LNCaP clone FGC (cell line): ENCODE data around the gene SPAAR.

Experiments used
- DNase-seq: peaks from one replicate; pipeline ENCODE4 v3.0.0-alpha.2; 2011; ENCODE audit warnings: low read depth
- H3K4me3 ChIP-seq: 2 replicates; pipeline ENCODE4 v1.5.1; 2011; ENCODE audit warnings: mild to moderate bottlenecking, low read depth, low read length, control low read depth
- CTCF ChIP-seq: IDR thresholded peaks from 2 replicates; pipeline ENCODE4 v1.5.1; 2012; ENCODE audit warnings: mild to moderate bottlenecking; ENCODE audit not compliant: control insufficient read depth, insufficient read depth; ENCODE audit errors: extremely low read depth

The SPAAR gene

GRCh38 chr9:35939679-35940250 lies 30.5 kb downstream of the SPAAR start:
- DNase-seq, result no peak
- no peak overlapping the region for H3K4me3 ChIP-seq
- no peak for TF ChIP-seq CTCF

GRCh38 chr9:35940458-35941407 lies 31.4 kb downstream of the SPAAR start:
- no peak for DNase-seq
- H3K4me3 ChIP-seq, result no peak overlapping the region
- TF ChIP-seq CTCF, result no peak

- no peak for DNase-seq
- no peak for TF ChIP-seq CTCF
- no peak overlapping the region for H3K4me3 ChIP-seq
These were observed 33.0 kb downstream of the SPAAR start for GRCh38 chr9:35942286-35942685.

- DNase-seq, result no peak
- TF ChIP-seq CTCF, result no peak
These were observed 34.9 kb downstream of the SPAAR start for GRCh38 chr9:35944173-35944572.

GRCh38 chr9:35944841-35945240 lies 35.6 kb downstream of the SPAAR start:
- no peak overlapping the region for H3K4me3 ChIP-seq
- TF ChIP-seq CTCF, result no peak
- no peak for DNase-seq

More at GRCh38 chr9:35944173-35944572, 34.9 kb downstream of the SPAAR start:
- H3K4me3 ChIP-seq, result no peak overlapping the region

GRCh38 chr9:35945341-35946018 lies 36.2 kb downstream of the SPAAR start:
- DNase-seq, result peak; percentile 64
- TF ChIP-seq CTCF, result peak; percentile 94
- H3K4me3 ChIP-seq, result peak overlapping the region; percentile 33
